Measurements from ENCODE around the gene NLRC3. TPM values are rescaled to one million over a fixed set of nuclear protein-coding genes. Genes with fewer than 3 reads are reported as not detected.

Gene NLRC3
- total and polyA plus RNA-seq, 3 donors from 2014 or later = 0.76 to 3.0 (median 1.9) TPM

DNA sequence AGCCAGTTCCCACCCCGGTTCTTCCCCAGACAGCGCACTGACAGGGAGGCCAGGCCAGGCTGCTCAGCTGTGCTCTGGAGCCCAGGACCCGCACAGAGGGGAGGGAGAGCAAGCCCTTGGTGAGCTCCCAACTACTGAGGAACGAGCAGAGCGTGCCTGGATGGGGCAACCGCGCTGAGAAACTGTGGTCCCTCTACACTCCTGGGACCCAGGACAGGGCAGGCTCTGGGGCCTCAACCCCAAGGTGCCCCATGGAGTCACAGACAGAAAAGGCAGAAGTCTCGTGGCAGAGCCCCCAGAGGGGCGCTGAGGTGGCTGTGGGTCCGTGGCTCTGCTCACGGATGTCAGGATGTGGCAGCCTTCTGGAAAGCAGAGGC lies 17.9 kb upstream of the NLRC3 start:
- DNase-seq = no peak
- Histone ChIP-seq H3K36me3 (ENCODE audit: low read depth, missing control alignments) (no peaks in the 10 kb centered on the region), H3K4me3 (no peak overlapping the region), H3K27ac (no peak overlapping the region), H3K4me1 (no peaks in the 10 kb centered on the region), H3K27me3 (no peaks in the 10 kb centered on the region), H3K9me3 (no peaks in the 10 kb centered on the region)
- intact Hi-C loops (cut with DNase I; ENCODE audit: low total_unique reads) = no loop called here
- TF ChIP-seq POLR2A (IDR thresholded peaks at IDR 0.05) = no peak
- TF ChIP-seq, protein P1, sequence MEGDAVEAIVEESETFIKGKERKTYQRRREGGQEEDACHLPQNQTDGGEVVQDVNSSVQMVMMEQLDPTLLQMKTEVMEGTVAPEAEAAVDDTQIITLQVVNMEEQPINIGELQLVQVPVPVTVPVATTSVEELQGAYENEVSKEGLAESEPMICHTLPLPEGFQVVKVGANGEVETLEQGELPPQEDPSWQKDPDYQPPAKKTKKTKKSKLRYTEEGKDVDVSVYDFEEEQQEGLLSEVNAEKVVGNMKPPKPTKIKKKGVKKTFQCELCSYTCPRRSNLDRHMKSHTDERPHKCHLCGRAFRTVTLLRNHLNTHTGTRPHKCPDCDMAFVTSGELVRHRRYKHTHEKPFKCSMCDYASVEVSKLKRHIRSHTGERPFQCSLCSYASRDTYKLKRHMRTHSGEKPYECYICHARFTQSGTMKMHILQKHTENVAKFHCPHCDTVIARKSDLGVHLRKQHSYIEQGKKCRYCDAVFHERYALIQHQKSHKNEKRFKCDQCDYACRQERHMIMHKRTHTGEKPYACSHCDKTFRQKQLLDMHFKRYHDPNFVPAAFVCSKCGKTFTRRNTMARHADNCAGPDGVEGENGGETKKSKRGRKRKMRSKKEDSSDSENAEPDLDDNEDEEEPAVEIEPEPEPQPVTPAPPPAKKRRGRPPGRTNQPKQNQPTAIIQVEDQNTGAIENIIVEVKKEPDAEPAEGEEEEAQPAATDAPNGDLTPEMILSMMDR (IDR thresholded peaks at IDR 0.05) = no peak
- WGBS, 2 donors = 97% methylated on average over 11 of the region's 11 CpGs; no CpG with 5 or more reads in 1 of the 2 donors

DNA sequence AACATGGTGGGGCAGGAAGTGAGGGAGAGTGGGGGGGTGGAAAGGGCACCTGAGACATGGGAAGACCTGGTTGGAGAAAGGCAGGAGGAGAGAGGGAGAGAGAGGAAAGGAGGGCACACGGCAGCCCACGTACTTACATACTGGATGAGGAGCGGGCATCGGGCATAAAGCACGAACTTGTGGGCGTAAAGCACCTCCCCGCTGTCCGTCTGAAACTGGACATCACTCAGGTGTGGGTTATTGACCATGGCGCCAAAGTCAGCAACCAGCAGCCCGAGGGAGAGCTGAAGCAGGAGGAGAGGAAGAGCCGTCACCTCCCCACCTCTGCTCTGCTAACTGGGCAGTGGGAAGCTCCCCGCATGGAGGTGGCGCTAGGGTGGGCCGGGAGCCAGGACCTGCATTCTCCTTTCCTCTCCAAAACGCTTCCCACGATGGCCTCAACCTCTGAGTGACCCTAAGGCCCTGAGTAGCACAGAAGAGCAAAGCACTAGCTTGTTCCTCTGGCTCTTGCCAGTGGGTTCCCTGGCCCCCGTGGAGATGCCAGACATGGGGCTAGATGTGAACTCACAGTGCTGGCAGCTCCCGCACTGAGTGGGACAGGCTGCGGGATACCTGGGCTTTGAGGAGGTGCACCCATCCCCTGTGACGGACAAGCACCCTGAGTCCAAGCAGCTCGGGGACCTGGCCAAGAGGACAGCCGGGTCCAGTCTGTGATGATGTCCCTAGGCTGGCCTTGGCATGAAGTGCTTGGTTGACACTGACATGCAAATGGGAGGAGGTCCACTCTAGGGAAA lies 17.3 kb upstream of the NLRC3 start:
- TF ChIP-seq POLR2A (IDR thresholded peaks at IDR 0.05) = no peak
- TF ChIP-seq, protein P1 (IDR thresholded peaks at IDR 0.05) = no peak
- Histone ChIP-seq H3K9me3 (no peaks in the 10 kb centered on the region), H3K27ac (no peak overlapping the region), H3K27me3 (no peaks in the 10 kb centered on the region), H3K4me1 (no peaks in the 10 kb centered on the region), H3K4me3 (no peak overlapping the region), H3K36me3 (ENCODE audit: low read depth, missing control alignments) (no peaks in the 10 kb centered on the region)
- 89 to 95% methylated on average over 15 to 22 of the region's 22 CpGs for WGBS, 2 donors
- intact Hi-C loops (cut with DNase I; ENCODE audit: low total_unique reads) = no loop called here
- DNase-seq = no peak

- Histone ChIP-seq H3K27me3 (no peaks in the 10 kb centered on the region), H3K36me3 (ENCODE audit: low read depth, missing control alignments) (no peaks in the 10 kb centered on the region), H3K4me3 (no peak overlapping the region), H3K27ac (no peak overlapping the region), H3K4me1 (no peaks in the 10 kb centered on the region), H3K9me3 (no peaks in the 10 kb centered on the region)
- TF ChIP-seq POLR2A (IDR thresholded peaks at IDR 0.05) = no peak
- TF ChIP-seq, protein P1 (IDR thresholded peaks at IDR 0.05) = no peak
- intact Hi-C loops (cut with DNase I; ENCODE audit: low total_unique reads) = no loop called here
- no peak for DNase-seq
- 82 to 93% methylated on average over 10 to 12 of the region's 12 CpGs for WGBS, 2 donors
Measured at GRCh38 chr16:3592559-3592958, 15.4 kb upstream of the NLRC3 start.

DNA sequence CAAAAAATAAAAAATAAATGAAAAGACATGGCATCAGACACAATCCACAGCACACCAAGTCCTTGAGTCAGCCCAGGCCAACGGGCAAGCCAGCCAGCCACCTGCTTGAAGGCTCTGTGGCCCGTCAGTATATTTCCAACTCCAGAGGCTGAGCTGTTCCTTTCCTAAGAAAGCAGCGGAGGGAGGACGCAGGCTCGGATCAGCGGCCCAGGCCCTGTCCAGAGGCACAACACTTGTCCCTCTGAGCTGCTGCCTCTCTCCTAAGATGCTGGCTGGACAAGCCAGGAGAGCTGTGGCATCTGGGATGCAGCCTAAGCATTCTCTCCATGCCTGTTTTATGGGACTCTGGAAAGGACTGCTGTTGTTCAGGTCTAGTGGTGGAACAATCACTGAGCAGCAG lies 14.8 kb upstream of the NLRC3 start:
- no peaks in the 10 kb centered on the region for H3K27me3 ChIP-seq
- 92 to 97% methylated on average over 5 to 6 of the region's 6 CpGs for WGBS, 2 donors
- intact Hi-C loops (cut with DNase I; ENCODE audit: low total_unique reads) = no loop called here
- H3K4me3 ChIP-seq = no peak overlapping the region
- no peaks in the 10 kb centered on the region for H3K36me3 ChIP-seq (ENCODE audit: low read depth, missing control alignments)
- no peaks in the 10 kb centered on the region for H3K9me3 ChIP-seq
- no peak overlapping the region for H3K27ac ChIP-seq
- no peak for DNase-seq
- H3K4me1 ChIP-seq = no peaks in the 10 kb centered on the region
- TF ChIP-seq POLR2A (IDR thresholded peaks at IDR 0.05) = no peak
- TF ChIP-seq, protein P1 (IDR thresholded peaks at IDR 0.05) = no peak

- H3K27me3 ChIP-seq = no peaks in the 10 kb centered on the region
- intact Hi-C loops (cut with DNase I; ENCODE audit: low total_unique reads) = no loop called here
- 76 to 84% methylated on average over 3 to 5 of the region's 5 CpGs for WGBS, 2 donors
- no peak for DNase-seq
- no peak overlapping the region for H3K27ac ChIP-seq
- H3K9me3 ChIP-seq = no peaks in the 10 kb centered on the region
- H3K36me3 ChIP-seq (ENCODE audit: low read depth, missing control alignments) = no peaks in the 10 kb centered on the region
- no peak overlapping the region for H3K4me3 ChIP-seq
- H3K4me1 ChIP-seq = no peaks in the 10 kb centered on the region
- TF ChIP-seq POLR2A (IDR thresholded peaks at IDR 0.05) = no peak
- TF ChIP-seq, protein P1 (IDR thresholded peaks at IDR 0.05) = no peak
Measured at GRCh38 chr16:3591436-3591803, 14.2 kb upstream of the NLRC3 start.

Measured in testis (tissue), 3 donors.